ENCODE results near the gene CNOT10.

The CNOT10 gene

GRCh38 chr3:32817558-32818228 lies 132.7 kb downstream of the CNOT10 start, which contains the start of gene TRIM71:
Gene TRIM71 (plus strand): TSS chr3:32817997. CDS start chr3:32818081, 84 bp downstream.
- DNase-seq (ENCODE audit: low read depth, low spot score), result no peak

GRCh38 chr3:32818229-32818969 lies 133.4 kb downstream of the CNOT10 start:
- DNase-seq (ENCODE audit: low read depth, low spot score), result no peak

- no peak for DNase-seq (ENCODE audit: low read depth, low spot score)
Observed at GRCh38 chr3:32818970-32819511, 134.1 kb downstream of the CNOT10 start.

- DNase-seq (ENCODE audit: low read depth, low spot score), result no peak
Observed at GRCh38 chr3:32819551-32820348, 134.8 kb downstream of the CNOT10 start.

GRCh38 chr3:32820430-32820829 lies 135.4 kb downstream of the CNOT10 start:
- no peak for DNase-seq (ENCODE audit: low read depth, low spot score)

GRCh38 chr3:32820971-32821685 lies 136.1 kb downstream of the CNOT10 start:
- DNase-seq (ENCODE audit: low read depth, low spot score), result no peak

GRCh38 chr3:32821686-32822296 lies 136.8 kb downstream of the CNOT10 start:
- DNase-seq (ENCODE audit: low read depth, low spot score), result no peak

GRCh38 chr3:32822609-32823498 lies 137.9 kb downstream of the CNOT10 start:
- DNase-seq (ENCODE audit: low read depth, low spot score), result no peak

Measured in brain pericyte (primary cell).